DMS153 treated with DMSO at 0.1 percent for 48 hours (cell line): Measurements from ENCODE around the gene WNK1.
"Not testable (repeated sequence)": the region's sequence is repeated elsewhere in the genome, so short reads cannot be mapped to it uniquely, and the experiment has no call there.

ENCODE experiments used
- DNase-seq: peaks from one replicate; lab custom pipeline; 2025; ENCODE audit not compliant: unreplicated experiment; lab: John Stamatoyannopoulos, UW

The WNK1 gene

DNA sequence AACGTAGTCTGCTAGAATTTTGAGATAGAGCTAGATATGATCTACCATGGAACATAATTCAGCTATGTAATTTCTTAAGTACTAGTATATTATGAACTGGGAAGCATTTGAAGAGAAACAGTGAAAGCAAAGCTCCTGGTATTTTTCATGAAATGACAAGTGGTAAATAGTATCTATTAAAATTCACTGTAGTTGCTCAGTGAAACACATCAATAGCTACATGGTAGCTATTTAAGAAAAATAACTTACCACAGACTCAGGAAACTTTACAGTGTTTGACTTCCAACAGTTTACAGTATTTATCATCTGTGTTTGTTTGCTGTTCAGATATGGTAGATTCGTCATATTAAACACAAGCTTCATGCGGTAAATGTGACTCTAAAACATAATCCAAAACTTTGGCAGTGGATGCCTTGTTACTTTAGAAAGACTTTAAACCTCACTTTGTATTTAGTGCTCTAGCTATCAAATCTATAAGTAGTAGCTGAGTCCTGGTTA, 25.2 kb downstream of the WNK1 start:
- DNase-seq: no peak

DNA sequence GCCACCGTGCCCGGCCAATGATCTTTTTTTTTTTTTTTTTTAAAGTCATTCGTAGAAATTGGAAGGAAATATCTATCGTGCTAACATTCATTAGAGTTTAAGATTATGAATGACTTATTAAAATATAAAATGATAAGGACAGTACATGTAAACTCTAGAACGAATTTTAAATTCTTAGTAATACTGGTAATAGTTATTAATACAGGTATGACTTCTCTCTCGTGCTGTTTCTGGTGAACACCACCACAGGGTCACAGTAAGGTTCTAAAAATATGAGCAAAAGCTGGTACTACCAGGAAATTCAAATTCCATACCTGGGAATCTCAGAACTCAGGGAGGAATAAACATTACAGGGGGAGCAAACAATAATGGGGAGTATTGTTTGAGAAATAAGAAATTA, 26.2 kb downstream of the WNK1 start:
- no peak for DNase-seq

DNA sequence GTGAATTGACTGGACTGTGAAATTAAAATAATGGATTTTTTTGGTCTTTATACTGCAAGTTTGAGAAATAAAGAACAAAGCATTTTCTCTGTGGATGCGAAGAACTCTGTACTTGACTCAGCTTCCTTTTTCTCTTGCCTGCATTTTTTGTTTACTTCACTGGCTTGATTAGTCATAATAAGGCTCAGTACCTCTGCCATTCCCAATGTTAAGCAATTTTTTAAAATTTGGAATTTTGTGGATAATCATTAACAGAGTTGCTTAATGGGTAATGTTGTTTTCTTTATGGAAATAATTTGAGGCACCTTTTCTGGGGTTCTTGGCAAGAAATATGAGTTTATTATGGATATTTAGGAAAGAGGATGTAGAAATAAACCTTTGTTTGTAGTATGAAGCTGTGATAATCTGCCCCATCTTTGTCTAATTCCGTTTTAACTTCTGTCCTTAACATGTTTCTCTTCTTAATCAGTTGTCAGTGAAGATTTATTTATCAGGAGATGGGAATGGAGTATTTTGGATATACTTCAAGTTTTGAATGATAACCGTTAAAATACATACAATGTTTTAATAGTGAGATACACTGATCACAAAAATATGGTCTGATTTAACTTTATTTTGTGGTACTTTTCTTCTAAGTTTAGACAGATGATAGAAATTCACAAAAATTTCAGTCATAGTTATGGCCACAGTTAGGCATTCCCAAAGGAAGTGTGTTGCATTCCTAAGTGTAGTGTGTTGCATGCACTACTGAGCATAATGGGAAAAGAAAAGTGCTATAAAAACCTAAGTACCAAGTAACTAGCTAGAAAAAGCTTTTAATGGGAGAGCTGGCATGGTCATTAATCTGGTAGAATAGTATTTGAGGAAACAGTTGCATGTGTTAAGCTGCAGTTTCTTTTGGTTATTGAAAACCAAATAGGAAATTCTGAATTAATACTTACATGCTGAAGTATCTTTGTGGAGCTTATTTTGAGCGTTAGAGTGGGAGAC, 27.7 kb downstream of the WNK1 start:
- no peak for DNase-seq

DNA sequence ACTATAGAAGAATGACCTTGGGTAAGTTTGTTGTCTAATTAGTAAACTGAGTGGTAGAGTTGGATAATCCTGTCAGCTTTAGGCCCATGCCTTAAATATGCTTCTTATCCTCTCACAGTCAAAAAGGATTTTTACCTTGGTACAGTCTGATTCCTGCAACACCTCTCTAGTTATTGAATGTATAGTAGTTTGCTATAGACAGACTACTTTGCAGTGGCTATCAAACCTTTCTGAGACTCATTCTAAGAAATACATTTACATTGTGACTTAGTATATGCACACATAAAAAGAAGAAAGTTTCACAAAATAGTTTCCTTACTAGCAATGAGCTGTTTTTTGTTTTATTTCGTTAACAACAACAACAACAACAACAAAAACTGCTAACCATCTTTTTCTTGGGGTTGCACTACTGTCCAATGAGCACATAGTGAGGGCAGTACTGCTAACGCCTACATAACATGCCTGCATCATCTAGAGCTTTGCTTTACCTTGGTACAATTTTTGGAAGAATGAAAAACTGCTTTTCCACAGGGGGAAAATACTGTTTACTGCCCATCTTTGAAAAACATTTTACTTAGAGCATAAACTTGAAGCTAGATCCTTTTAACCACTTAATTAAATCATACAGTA, 28.5 kb downstream of the WNK1 start:
- no peak for DNase-seq

DNA sequence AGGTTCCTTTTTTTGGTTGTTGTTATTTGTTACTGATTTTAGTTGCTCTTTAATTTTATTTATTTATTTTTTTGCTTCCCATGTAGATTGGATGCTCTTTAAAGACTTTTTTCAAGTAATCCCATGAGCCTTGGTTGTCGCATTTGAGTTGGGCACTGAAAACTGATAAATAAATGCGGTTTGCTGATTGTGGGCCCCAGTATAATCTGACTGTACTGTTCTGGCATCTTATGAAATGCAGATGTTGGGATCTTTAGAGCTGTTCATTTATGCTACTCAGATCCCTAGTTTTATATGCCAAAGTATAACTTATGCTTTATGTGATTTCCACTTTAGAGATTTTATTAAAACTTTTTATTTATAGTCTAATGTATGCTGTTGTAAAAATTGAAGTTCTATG, 33.3 kb downstream of the WNK1 start:
- DNase-seq: no peak

DNA sequence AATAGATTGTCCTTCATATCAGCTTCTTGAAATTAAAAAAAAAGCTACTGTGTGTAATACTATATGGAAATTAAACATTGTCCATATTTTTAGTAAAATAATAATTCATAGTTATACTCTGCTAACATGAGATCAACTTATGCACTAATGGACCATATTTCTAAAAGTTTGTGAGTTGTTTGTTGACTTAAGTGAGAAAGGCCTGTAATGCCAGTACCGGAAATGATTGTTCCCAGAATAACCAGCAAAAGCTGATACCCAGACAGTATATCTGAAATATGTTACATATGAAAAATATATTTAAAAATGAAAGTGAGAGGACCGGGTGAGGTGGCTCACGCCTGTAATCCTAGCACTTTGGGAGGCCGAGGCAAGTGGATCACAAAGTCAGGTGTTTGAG, 35.9 kb downstream of the WNK1 start:
- DNase-seq: no peak

DNA sequence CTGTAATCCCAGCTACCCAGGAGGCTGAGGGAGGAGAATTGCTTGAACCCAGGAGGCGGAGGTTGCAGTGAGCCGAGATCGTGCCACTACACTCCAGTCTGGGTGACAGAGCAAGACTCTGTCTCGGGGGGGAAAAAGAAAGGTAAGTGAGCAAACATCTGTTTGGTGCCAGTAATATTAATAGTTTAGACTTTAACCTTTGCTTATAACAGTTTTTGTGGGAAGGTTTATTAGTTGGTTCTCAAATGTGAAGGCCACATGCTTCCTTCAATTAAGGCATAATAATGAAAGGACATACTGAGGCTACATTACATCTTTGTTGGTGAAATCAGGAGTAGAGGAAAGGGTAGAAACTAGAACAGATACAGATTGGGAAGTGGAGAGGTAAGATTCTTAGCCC, 36.4 kb downstream of the WNK1 start:
- not testable (repeated sequence) for DNase-seq

DNA sequence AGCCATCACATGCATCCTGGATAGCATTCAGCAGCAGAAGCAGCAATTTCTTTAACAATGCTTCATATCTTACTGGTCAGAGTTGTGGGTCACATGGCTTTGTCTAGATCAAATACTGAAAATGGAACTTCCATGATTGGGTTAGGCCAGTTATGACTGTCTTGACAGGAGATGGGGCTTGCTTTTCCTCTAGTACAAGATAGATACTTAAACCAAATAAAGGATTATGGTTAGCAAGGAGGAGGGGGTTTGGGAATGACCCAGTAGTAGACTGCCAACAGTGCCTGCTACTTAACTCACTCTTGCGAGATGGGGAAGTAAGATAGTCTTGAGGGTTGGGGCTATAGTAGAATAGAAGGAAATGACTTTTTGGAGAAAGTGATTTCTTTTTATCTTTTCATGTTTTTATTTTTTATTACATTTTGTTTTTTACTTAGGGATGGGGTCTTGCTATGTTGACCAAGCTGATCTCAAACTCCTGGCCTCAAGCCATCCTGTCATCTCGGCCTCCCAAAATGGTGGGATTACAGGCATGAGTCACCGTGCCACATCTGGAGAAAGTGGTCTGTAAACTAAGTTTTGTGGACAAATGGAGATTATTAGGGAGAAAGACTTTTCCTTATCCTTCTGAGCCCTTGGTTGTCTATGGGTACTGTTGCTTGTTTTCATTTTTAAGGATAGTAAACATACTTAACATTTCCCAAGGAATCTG, 37.6 kb downstream of the WNK1 start:
- DNase-seq: no peak

DNA sequence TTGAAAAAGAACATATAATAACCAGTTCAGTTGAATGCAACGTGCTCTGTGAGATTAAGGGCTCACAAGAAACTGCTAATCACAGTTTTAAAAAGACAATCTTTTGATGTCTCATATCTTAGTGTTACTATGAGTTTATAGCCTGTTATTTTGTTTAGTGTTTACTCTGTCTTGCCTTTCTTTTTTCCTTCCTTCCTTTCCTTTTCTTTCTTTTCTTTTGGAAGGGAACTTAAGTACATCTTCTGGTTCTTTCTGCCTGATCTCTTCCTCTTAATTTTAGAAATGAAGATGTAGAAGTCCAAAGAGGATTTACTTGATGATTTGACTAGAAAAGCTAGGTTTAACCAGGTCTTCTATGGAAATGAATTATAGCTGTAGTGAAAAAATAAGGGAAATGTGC, 38.2 kb downstream of the WNK1 start:
- no peak for DNase-seq

DNA sequence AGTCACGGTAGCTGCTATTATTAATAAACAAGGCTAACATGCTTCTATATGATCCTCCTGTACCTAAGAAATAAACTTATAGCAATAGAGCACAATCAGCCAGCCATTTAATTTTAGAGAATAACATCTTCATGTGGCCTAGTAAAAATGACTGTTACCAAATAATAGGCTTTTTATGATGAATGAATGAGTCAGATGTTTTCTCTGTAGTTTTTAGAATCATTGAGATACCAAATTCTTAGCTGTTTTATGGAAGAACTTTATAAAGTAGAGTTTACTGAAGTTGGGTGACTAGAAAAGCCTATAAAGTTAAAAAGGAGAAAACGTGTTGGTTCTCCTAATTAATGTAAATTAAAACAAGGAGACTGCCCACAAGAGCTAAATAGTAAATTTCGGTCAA, 40.7 kb downstream of the WNK1 start:
- no peak for DNase-seq

DNA sequence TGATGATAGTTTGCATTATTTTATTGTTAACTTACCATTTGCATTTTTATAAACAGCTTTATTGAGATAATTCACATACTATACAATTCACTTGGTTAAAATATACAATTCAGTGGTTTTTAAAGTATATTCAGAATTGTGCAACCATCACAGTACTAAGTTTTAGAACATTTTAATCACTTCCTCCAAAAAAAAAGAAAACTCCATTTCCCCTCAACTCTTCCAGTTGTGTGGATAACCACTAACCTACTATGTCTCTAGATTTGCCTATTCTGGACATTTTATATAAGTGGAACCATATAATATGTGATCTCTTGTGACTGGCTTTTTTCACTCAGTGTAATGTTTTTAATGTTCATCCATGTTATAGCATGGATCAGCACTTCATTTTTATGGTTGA, 41.3 kb downstream of the WNK1 start:
- no peak for DNase-seq

DNA sequence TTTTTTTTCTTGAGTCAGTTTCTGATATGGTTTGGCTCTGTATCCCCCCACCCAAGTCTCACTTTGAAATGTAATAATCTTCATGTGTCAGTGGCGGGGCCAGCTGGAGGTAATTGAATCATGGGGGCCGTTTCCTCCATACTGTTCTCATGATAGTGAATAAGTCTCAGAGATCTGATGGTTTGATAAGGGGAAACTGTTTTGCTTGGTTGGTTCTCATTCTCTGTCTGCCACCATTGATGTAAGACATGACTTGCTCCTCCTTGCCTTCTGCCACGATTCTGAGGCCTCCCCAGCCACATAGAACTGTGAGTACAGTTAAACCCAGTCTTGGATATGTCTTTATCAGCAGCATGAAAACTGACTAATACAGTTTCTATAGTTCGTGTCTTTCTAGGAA, 42.9 kb downstream of the WNK1 start:
- DNase-seq: no peak

DNA sequence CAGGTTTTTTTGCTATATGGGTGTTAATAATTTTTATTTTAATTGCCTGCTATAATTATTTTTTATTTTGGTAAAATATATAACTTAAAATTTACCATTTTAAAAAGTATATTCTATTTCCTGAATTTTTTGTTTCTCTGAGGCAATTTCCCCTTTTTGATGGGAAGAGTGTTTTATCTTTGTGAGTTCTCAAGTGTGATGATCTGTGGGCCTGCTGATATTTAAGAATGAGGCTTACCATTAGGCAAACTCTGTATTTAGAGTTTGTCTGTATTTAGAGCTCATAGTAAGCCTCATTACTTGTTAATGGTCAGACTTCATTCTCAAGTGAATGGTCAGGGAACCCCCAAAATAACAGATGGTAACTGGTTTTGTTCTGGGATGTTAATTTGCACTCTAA, 48.0 kb downstream of the WNK1 start:
- no peak for DNase-seq

DNA sequence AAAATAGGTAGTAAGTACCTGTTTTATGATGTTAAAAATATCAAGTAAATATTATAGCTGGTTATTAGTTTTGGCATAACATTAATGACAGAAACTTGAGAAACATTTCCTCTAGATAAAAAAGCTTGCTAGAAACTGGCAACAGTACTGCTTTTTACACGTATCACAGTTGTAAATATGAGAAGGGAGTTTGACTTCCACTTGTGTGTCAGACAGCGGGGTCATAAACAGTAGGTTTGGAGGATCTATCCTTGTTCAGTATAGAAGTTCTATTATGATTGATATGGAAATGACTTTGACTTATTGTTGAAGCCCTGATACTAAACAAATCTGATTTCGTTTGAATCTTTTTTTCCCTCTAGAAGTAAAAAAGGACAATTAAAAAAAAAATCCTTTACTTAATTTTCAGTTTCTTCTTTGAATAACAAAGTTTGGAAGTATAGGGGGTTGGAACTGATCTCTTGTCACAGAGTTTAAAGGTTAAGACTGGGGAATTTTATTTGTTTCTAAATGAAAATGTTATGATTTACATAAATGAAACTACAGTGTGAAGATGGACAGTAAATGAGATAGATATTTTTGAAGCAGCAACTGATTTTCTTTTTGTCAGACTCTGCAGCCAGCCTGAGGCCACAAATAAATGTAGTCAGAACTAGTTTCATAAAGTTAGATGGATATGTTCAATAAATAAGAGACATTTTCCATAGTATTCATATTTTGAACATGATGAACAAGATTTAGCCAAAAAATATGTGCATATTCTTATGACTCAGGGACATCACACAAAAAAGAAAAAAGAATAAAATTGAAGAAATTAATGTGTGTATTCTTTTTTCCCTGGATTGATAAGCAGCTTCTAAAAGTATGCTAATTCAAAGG, 50.1 kb downstream of the WNK1 start:
- no peak for DNase-seq

DNA sequence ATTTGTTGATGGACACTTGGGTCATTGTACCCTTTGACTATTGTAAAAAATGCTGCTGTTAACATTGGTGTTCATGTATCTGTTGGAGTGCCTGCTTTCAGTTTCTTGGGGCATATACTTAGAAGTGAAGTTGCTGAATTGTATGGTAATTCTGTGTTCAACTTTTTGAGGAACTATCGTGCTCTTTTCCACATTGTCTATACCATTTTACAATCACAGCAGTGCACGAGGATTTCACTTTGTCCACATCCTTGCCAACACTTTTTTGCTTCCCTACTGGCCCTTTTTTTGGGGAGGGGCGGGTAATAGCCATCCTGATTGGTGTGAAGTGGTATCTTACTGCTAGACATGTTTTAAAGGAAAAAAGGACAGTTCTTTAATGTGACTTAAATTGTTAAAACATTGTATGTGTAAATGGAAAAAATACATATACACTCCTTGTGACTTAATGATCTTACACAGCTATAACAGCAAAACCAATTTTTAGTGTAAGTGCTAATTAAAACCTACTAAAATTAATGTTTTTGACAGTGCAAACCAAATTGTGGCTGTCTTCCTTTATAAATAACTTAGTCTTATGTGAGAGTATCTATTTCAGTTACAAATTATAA, 52.7 kb downstream of the WNK1 start:
- no peak for DNase-seq

DNA sequence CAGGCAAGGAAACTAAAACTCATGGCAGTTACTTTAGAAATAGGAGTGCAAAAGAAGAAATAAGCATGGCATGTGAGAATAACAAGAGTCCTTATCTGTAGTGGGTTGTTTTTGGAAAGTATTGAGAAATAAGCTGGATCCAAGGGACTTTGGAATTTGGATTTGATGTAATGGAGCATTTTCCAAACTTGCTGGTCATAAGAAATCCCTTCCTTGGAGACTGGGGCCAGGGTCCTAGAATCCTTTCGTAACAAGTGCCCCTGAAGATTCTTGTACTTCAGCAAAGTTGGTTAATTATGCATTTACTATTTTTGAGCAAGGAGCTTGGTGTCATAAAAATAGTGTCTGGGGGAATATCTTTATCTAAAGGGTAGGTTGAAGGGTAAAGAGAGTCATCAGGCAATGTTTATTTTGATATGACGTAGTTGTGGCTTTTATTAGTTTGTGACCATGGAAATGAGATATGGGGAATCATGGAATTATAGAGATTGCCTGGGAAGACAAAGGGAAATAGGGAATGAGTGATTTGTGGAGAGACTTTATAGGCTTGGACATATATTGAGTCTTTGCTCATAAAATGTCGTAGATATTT, 53.9 kb downstream of the WNK1 start:
- no peak for DNase-seq

DNA sequence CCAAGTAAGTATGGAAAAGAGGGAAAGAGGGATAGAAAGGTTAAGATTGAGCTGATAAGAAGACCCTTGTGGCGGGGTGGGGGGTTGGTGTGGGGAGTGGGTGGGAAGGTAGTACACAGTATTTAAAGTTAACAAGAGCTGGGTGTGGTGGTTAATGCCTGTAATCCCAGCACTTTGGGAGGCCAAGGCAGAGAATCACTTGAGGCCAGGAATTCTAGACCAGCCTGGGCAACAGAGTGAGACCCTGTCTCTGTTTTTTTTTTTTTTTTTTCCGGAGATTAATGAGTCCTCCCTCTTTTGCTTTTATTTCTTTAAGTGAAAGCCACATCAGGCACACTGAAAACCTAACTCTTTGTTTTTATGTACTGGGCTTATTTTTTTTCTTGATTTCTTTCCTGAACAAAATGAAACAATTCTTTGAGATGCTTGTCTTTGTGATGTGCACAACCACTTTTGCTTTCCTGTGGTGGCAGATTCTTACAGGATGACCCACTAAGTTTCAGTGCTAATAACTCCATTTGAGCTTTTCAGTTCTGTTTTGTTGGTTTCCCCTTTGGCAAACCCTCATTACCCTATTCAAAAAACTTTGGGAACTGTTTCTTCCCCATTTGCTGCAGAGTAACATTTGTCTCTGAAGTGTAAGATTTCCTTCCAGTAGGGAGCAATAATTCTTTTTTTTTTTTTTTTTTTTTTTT, 54.8 kb downstream of the WNK1 start:
- no peak for DNase-seq

DNA sequence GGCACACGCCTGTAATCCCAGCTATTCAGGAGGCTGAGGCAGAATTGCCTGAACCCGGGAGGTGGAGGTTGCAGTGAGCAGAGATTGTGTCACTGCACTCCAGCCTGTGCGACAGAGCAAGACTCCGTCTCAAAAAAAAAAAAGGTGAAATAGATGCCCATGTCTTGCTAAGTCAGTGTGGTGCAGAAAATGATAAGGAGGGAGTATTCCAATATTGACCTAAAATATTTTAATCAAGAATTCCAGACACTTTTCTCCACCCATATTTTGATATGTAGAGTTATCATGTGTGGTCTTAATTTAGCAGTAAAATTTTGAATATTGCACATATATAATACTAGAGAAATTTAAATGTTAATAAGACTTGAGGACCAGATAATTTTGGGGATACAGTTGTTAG, 57.7 kb downstream of the WNK1 start:
- no peak for DNase-seq

DNA sequence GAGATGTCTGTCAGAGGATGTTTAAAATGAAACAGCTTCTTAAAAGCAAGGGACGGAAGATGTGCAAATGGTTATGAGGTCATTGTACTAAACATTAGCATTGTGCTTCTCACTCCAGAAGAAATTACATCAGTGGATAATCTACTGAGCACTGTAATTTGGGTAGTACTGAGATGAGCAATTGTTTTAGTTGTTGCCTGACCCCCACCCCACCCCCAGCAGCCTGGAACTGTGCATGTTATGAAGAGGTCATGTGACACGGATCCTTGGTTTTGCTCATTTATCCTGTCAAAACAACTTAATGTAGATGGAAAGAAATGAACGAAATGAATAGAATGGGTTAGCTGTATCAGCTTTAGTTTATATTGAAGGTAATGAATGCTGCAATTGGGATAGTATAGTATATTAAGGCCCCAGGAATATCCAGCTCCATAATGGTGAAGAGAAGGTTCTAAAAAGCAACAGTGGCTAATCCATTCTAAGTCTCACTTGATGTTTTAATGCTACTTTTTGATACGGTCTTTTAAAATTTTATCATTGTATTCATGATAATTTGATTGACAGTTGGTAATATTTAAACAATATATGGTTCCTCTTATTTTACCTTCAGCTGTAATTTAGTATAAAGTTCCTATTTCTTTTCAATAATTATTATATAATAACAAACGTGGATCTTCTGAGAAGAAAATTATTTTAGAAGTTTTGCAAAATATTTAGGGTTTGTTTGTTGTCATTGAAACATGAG, 58.5 kb downstream of the WNK1 start:
- DNase-seq: no peak
